Retinal pigment epithelial cell (primary cell): ENCODE data around the gene MFSD6L.

Experiments
- DNase-seq: peaks from one replicate; pipeline ENCODE4 v3.0.0-alpha.2; 2010; ENCODE audit warnings: low read depth
- H3K4me3 ChIP-seq: 2 replicates; pipeline ENCODE4 v1.5.1; 2011; ENCODE audit warnings: mild to moderate bottlenecking, low read length, control low read depth, moderate library complexity
- TF ChIP-seq, protein P1 (sequence below): conservative IDR thresholded peaks from 2 replicates; pipeline ENCODE4 v1.5.1; 2011; ENCODE audit warnings: low read depth, low read length, control low read depth, inconsistent platforms

Gene MFSD6L

DNA sequence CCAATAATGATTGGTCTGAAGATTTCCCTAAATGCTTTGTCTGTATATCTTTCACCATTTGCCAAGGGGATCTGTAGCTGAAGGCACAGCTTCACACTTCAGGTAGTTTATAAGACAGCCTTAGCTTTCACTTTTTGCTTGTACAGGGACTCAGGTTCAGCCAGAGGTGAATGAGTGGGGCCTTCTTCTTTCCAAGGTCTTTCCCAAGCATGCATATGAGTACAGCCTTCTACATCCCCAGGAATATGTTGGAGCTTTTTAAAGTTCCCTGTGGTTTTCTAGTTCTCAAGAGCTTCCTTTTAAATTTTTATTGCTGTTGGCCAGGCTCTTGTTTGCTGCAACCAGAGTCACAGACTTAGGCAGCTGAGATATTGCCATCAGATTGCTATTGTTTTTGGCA is 22.9 kb downstream of the MFSD6L start:
- DNase-seq: no peak
- no peak overlapping the region for H3K4me3 ChIP-seq
- TF ChIP-seq, protein P1, sequence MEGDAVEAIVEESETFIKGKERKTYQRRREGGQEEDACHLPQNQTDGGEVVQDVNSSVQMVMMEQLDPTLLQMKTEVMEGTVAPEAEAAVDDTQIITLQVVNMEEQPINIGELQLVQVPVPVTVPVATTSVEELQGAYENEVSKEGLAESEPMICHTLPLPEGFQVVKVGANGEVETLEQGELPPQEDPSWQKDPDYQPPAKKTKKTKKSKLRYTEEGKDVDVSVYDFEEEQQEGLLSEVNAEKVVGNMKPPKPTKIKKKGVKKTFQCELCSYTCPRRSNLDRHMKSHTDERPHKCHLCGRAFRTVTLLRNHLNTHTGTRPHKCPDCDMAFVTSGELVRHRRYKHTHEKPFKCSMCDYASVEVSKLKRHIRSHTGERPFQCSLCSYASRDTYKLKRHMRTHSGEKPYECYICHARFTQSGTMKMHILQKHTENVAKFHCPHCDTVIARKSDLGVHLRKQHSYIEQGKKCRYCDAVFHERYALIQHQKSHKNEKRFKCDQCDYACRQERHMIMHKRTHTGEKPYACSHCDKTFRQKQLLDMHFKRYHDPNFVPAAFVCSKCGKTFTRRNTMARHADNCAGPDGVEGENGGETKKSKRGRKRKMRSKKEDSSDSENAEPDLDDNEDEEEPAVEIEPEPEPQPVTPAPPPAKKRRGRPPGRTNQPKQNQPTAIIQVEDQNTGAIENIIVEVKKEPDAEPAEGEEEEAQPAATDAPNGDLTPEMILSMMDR: no peak

DNA sequence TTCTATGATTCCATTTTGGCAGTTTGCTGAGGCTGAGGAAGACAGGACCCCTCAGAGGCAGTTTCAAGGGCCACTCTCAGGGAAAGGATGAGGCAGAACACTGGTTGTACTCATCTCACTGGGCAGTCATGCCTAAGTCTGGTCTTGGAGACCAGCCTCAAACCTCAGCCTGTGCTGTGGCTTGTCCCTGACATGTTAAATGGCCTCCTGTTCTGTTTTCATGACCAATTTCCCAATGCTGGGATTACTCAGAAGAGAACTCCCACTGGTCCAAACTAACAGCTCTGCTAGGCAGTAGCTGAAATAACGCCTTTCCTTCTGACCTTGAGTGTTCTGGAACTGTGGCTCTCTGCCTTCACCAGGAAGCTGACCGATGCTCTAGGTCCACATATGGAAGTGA is 32.4 kb downstream of the MFSD6L start:
- H3K4me3 ChIP-seq: no peak overlapping the region
- no peak for DNase-seq
- TF ChIP-seq, protein P1: no peak

DNA sequence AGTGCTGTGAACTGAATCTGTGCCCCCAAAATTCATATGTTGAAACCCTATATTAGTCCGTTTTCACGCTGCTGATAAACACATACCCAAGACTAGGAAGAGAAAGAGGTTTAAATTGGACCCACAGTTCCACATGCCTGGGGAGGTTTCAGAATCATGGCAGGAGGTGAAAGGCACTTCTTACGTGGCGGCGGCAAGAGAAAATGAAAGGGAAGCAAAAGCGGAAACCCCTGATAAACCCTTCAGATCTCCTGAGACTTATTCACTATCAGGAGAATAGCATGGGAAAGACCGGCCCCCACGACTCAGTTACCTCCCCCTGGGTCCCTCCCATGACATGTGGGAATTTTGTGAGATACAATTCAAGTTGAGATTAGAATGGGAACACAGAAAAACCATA is 37.2 kb downstream of the MFSD6L start:
- no peak overlapping the region for H3K4me3 ChIP-seq
- no peak for DNase-seq
- TF ChIP-seq, protein P1: no peak

DNA sequence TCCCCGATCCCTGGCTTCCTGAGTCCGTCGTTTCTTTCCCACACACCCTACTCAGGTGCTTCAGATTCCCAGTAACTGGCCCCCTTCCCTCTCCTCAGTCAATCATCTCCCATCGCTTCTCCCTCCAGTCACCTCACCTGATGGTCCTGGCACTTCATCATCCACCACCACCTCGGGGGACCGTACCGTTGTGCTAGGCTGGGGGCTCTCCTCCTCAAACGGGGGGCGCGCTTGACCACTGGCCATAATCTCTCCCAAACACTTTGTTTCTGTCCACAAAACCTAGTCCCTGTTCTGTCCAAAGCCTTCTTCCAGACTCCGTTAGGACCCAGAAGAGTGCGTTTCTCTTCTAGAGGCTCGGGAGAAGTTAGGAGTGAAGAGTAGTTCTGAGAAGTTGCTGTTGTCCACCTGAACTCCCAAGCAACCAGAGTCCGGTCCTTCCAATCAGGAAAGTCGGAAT is 41.0 kb downstream of the MFSD6L start, which contains the start of gene SPDYE4:
Gene SPDYE4, minus strand, starts transcription at position 410 of the 460 bp plus-strand sequence. Its CDS starts 164 bp downstream, at position 246.
- no peak for DNase-seq
- TF ChIP-seq, protein P1: no peak

DNA sequence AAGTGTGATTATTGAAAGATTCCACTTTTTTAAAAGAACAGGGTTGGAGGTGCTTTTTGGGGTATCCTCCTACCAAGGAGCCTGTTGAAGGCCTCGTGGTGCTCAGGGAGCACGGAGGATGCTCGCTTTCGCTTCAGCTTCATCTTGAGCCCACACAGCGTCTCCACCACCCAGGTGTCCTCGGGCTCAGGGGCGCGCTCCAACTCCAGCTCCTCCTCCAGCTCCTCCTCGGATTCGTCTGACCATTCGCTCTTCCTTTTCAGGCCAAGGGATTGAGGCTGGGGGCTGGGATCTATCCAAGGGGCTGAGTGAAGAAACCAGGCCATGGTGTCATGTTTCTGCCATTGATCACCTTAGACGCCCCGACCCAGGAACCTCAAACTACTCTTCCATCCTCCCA is 42.0 kb downstream of the MFSD6L start:
- DNase-seq: no peak
- TF ChIP-seq, protein P1: no peak
- H3K4me3 ChIP-seq: no peak overlapping the region

More for the DNA sequence above, 41.0 kb downstream of the MFSD6L start, which contains the start of gene SPDYE4:
- H3K4me3 ChIP-seq: no peak within 1 kb of the TSS

DNA sequence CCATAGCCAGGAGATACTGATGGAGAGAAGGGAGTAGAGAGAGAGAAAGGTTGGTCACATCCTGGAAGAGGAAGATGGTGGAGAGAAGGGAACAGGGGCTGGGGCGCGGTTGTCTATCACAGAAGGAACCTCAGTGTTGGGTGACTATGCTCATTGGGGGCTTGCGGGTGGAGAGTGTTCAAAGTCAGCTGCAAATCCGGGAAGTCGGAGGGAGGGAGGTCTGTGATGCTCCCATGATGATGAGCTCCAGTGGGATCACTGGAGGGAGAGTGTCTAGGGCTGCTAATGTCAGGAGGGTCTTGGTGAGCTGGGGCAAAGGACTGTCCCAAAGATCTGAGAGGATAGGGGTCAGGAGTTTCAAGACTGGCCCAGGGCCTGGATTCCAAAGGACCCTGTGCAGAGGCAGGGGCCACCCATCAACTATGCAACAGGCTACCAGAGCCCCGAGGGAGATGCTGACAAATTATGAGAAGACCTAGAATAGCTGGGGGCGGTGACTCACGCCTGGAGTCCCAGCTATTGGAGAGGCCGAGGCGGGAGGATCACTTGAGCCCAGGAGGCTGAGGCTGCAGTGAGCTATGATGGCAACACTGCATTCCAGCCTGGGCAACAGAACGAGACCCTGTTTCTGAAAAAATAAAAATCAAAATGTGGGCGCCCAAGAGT is 43.4 kb downstream of the MFSD6L start:
- TF ChIP-seq, protein P1: no peak
- no peak overlapping the region for H3K4me3 ChIP-seq
- no peak for DNase-seq

DNA sequence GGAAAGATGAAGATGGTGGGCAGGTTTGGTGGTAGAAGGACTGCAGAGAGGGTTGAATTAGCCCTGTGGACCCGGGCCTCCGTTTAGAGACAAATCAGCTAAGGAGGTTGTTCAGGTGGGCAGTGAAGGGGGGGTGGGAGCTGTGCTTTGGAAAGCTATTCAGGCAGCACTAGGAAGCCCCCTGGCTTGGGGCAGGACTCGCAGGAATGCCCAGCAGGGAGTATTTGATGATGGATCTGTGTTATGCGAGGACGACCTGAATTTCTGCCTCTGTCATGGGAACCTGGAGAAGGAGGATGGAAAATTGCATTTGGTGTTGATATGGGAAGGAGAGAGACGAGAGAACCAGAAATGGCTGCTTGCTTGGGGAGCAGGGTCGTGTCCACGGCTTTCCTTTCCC is 44.3 kb downstream of the MFSD6L start:
- DNase-seq: no peak
- TF ChIP-seq, protein P1: no peak
- no peak overlapping the region for H3K4me3 ChIP-seq
